H1 (cell line): Measurements from ENCODE around the gene GDPGP1. TPM values are rescaled to one million over a fixed set of nuclear protein-coding genes. Genes with fewer than 3 reads are reported as not detected.

ENCODE experiments used
- CTCF ChIA-PET: fragments of 300-600 bp; sonication (Branson Sonifier 250); formaldehyde crosslinking; loops from one replicate; lab custom pipeline; 2021; ENCODE audit not compliant: partially characterized antibody; lab: Charles Lee
- POLR2A ChIA-PET: fragments of 300-600 bp; sonication (Branson Sonifier 250); formaldehyde crosslinking; loops from one replicate; lab custom pipeline; 2021; ENCODE audit warnings: inconsistent platforms; ENCODE audit not compliant: partially characterized antibody; lab: Charles Lee
- DNase-seq, 2 experiments: peaks; one replicate each; pipeline versions ENCODE4 v3.0.0 to v3.0.0-alpha.2; 2010 to 2022; ENCODE audit warnings: low spot score in 2 of 2, low read depth in 1 of 2, mixed read lengths in 1 of 2
- FAIRE-seq: peaks from 2 replicates; lab custom pipeline; 2011; peaks lifted over from hg19 to GRCh38; lab: Jason Lieb, UNC
- H2AFZ ChIP-seq: 2 replicates; pipeline ENCODE4 v1.8.1; 2012; ENCODE audit warnings: low read length, inconsistent platforms
- H2AK5ac ChIP-seq: 2 replicates; pipeline ENCODE4 v1.6.1; 2013; ENCODE audit warnings: low read depth, low read length
- H2BK120ac ChIP-seq: replicated peaks from 2 replicates; pipeline ENCODE3; 2013; ENCODE audit warnings: low read depth, low read length, inconsistent platforms
- H2BK12ac ChIP-seq: 2 replicates; pipeline ENCODE4 v1.6.1; 2013; ENCODE audit warnings: low read depth, low read length
- H2BK15ac ChIP-seq: 2 replicates; pipeline ENCODE4 v1.6.1; 2013; ENCODE audit warnings: low read length
- H2BK20ac ChIP-seq: 2 replicates; pipeline ENCODE4 v1.6.1; 2013; ENCODE audit warnings: low read length
- H2BK5ac ChIP-seq: 2 replicates; pipeline ENCODE4 v1.6.1; 2013; ENCODE audit warnings: low read depth, low read length
- H3K14ac ChIP-seq: 2 replicates; pipeline ENCODE4 v1.6.1; 2013; ENCODE audit warnings: inconsistent platforms; ENCODE audit not compliant: insufficient read length
- H3K18ac ChIP-seq: 2 replicates; pipeline ENCODE4 v1.6.1; 2013; ENCODE audit warnings: low read length; ENCODE audit errors: extremely low read depth
- H3K23ac ChIP-seq: 2 replicates; pipeline ENCODE4 v1.6.1; 2013; ENCODE audit warnings: inconsistent platforms; ENCODE audit not compliant: insufficient read length
- H3K23me2 ChIP-seq: 2 replicates; pipeline ENCODE4 v1.6.1; 2013; ENCODE audit warnings: low read depth, low read length
- H3K27ac ChIP-seq: 2 replicates; pipeline ENCODE4 v1.6.1; 2011; ENCODE audit warnings: low read depth, low read length, inconsistent platforms
- H3K27me3 ChIP-seq, 4 experiments: replicated peaks in 1 of 4; 1 replicate in 1 of 4; 2 replicates in 3 of 4; pipeline versions ENCODE4 v1.6.1 to v1.8.1; 2011 to 2013; ENCODE audit warnings: low read length in 3 of 4, mild to moderate bottlenecking in 3 of 4, inconsistent platforms in 2 of 4, mixed read lengths in 2 of 4, moderate library complexity in 1 of 4; ENCODE audit not compliant: control insufficient read depth in 3 of 4, insufficient read depth in 3 of 4; ENCODE audit errors: extremely low read depth in 1 of 4
- H3K36me3 ChIP-seq, 4 experiments: 2 replicates each; pipeline versions ENCODE4 v1.6.1 to v1.8.1; 2011 to 2013; ENCODE audit warnings: mild to moderate bottlenecking in 4 of 4, low read length in 3 of 4, moderate library complexity in 2 of 4, control low read depth in 1 of 4, inconsistent platforms in 1 of 4; ENCODE audit not compliant: insufficient read depth in 4 of 4, control insufficient read depth in 2 of 4
- H3K4ac ChIP-seq: replicated peaks from 2 replicates; pipeline ENCODE3; 2013; ENCODE audit warnings: low read length, low read depth, mixed read lengths, inconsistent platforms; ENCODE audit not compliant: insufficient read length
- H3K4me1 ChIP-seq, 4 experiments: replicated peaks in 1 of 4; 1 replicate in 1 of 4; 2 replicates in 3 of 4; pipeline versions ENCODE4 v1.6.1 to v1.8.1; 2011 to 2013; ENCODE audit warnings: low read length in 3 of 4, inconsistent platforms in 2 of 4, mixed read lengths in 1 of 4; ENCODE audit not compliant: insufficient read depth in 4 of 4, control insufficient read depth in 3 of 4
- H3K4me2 ChIP-seq, 2 experiments: 2 replicates each; pipeline versions ENCODE4 v1.6.1 to v1.8.1; 2011 to 2013; ENCODE audit warnings: low read depth in 2 of 2, low read length in 2 of 2, control low read depth in 1 of 2, inconsistent platforms in 1 of 2, mild to moderate bottlenecking in 1 of 2; ENCODE audit not compliant: insufficient read depth in 1 of 2
- H3K4me3 ChIP-seq, 4 experiments: fragments of 200-600, 300-600 bp in 1 of 4; sonication (generic), shearing (Covaris generic), sonication (Bioruptor Twin) in 1 of 4; 2 replicates each; pipeline versions ENCODE4 v1.5.1 to v1.8.1; 2011 to 2016; ENCODE audit warnings: low read length in 4 of 4, low read depth in 3 of 4, control low read depth in 2 of 4, inconsistent platforms in 2 of 4, mild to moderate bottlenecking in 2 of 4, mixed read lengths in 1 of 4, moderate library complexity in 1 of 4; ENCODE audit not compliant: insufficient read depth in 2 of 4; ENCODE audit errors: extremely low read depth in 1 of 4
- H3K56ac ChIP-seq: replicated peaks from 2 replicates; pipeline ENCODE3; 2013; ENCODE audit warnings: low read depth, mild to moderate bottlenecking, mixed read lengths, low read length, inconsistent platforms; ENCODE audit not compliant: insufficient read length
- H3K79me1 ChIP-seq: 2 replicates; pipeline ENCODE4 v1.6.1; 2013; ENCODE audit warnings: low read depth, low read length, control low read depth
- H3K79me2 ChIP-seq, 2 experiments: 2 replicates each; pipeline versions ENCODE4 v1.6.1 to v1.8.1; 2012 to 2013; ENCODE audit warnings: low read length in 2 of 2, mild to moderate bottlenecking in 2 of 2, inconsistent platforms in 1 of 2; ENCODE audit not compliant: insufficient read depth in 2 of 2, control insufficient read depth in 1 of 2
- H3K9ac ChIP-seq, 4 experiments: replicated peaks in 1 of 4; 1 replicate in 1 of 4; 2 replicates in 3 of 4; pipeline versions ENCODE4 v1.6.1 to v1.8.1; 2011 to 2013; ENCODE audit warnings: low read depth in 3 of 4, low read length in 3 of 4, control low read depth in 2 of 4, mild to moderate bottlenecking in 2 of 4, moderate library complexity in 2 of 4, inconsistent platforms in 1 of 4; ENCODE audit errors: extremely low read depth in 1 of 4
- H3K9me3 ChIP-seq, 2 experiments: 2 replicates each; pipeline versions ENCODE4 v1.6.1 to v1.8.1; 2012 to 2013; ENCODE audit warnings: mild to moderate bottlenecking in 2 of 2, moderate library complexity in 2 of 2, control low read depth in 1 of 2, inconsistent platforms in 1 of 2, low read depth in 1 of 2, low read length in 1 of 2, mixed read lengths in 1 of 2; ENCODE audit not compliant: insufficient read depth in 2 of 2
- H4K20me1 ChIP-seq, 2 experiments: replicated peaks in 1 of 2; 2 replicates each; pipeline versions ENCODE3 to v1.8.1; 2011 to 2013; ENCODE audit warnings: inconsistent platforms in 2 of 2, low read length in 2 of 2, mild to moderate bottlenecking in 1 of 2; ENCODE audit not compliant: insufficient read depth in 2 of 2, control insufficient read depth in 1 of 2
- H4K5ac ChIP-seq: 2 replicates; pipeline ENCODE4 v1.6.1; 2013; ENCODE audit warnings: low read length, low read depth, mixed read lengths, inconsistent platforms; ENCODE audit not compliant: insufficient read length
- H4K8ac ChIP-seq: 2 replicates; pipeline ENCODE4 v1.8.0; 2013; ENCODE audit warnings: mild to moderate bottlenecking, moderate library complexity, low read length, inconsistent platforms; ENCODE audit not compliant: insufficient read depth; ENCODE audit errors: extremely low read depth
- H4K91ac ChIP-seq: replicated peaks from 2 replicates; pipeline ENCODE3; 2013; ENCODE audit warnings: low read length, mixed read lengths, inconsistent platforms; ENCODE audit not compliant: insufficient read length
- ASH2L ChIP-seq: fragments of 200-600, 300-600 bp; sonication (generic); IDR thresholded peaks from one replicate; pipeline ENCODE4 v1.7.1; 2017; ENCODE audit warnings: low read length
- CBX8 ChIP-seq: fragments of 300-800, 300-1000 bp; sonication (generic); IDR thresholded peaks from 2 replicates; pipeline ENCODE4 v1.7.1; 2016; ENCODE audit warnings: low read depth, low read length, borderline replicate concordance
- KDM1A ChIP-seq: fragments of 200-600, 300-600 bp; sonication (generic); IDR thresholded peaks from 2 replicates; pipeline ENCODE4 v1.7.1; 2016; ENCODE audit warnings: mild to moderate bottlenecking, low read length, borderline replicate concordance
- KDM5A ChIP-seq: fragments of 200-600 bp; IDR thresholded peaks from 2 replicates; pipeline ENCODE4 v1.7.1; 2012; ENCODE audit warnings: mild to moderate bottlenecking, low read length, inconsistent platforms, mixed read lengths
- RBBP5 ChIP-seq: IDR thresholded peaks from 2 replicates; pipeline ENCODE4 v1.7.1; 2012; ENCODE audit warnings: low read depth, mild to moderate bottlenecking, inconsistent platforms, low read length, moderate library complexity, borderline replicate concordance
- SAP30 ChIP-seq: fragments of 300-600 bp; sonication (generic); IDR thresholded peaks from 2 replicates; pipeline ENCODE4 v1.7.1; 2012; ENCODE audit warnings: low read length, moderate library complexity, mild to moderate bottlenecking, inconsistent platforms; ENCODE audit not compliant: insufficient read depth, insufficient replicate concordance
- SP1 ChIP-seq: IDR thresholded peaks from 2 replicates; pipeline ENCODE4 v1.6.1; 2011; ENCODE audit warnings: low read depth, low read length
- TAF1 ChIP-seq: IDR thresholded peaks from 2 replicates; pipeline ENCODE4 v1.6.1; 2011; ENCODE audit warnings: mild to moderate bottlenecking, low read depth, low read length
- WGBS, 2 experiments: shearing (Covaris generic) in 1 of 2; methylation state at CpG; one replicate each; pipeline versions ENCODE4 v1.1.6 to v1.1.7; 2013 to 2015; ENCODE audit warnings: low lambda C conversion rate in 2 of 2, mixed read lengths in 2 of 2, inconsistent platforms in 1 of 2, low coverage in 1 of 2, missing lambda C conversion rate in 1 of 2; ENCODE audit not compliant: insufficient replicate concordance in 2 of 2, insufficient coverage in 1 of 2, insufficient read length in 1 of 2; ENCODE audit errors: extremely low coverage in 1 of 2, missing lambda C conversion rate in 1 of 2; 5-methylcytosine and 5-hydroxymethylcytosine counted together
- polyA plus RNA-seq, 7 experiments: library from polyadenylated mRNA; depleted of rRNA in 3 of 7; stranded (reverse) in 5 of 7; unstranded in 2 of 7; fragments of >200 nt in 5 of 7; fragments of 200-250 nt in 2 of 7; gene quantifications; 1 replicate in 5 of 7; 2 replicates in 1 of 7; 4 replicates in 1 of 7; pipeline versions ENCODE4 v1.2.1 to v1.2.3, GENCODE V29; 2011 to 2013; ENCODE audit warnings: missing spikeins in 2 of 7, mixed read lengths in 2 of 7
- total RNA-seq: library from RNA; stranded (reverse); fragmentation: NEBNext Ultra II Directional; extraction: Animal tissue kit (Norgen Biotek cat#: 25700); gene quantifications from 2 replicates; pipeline ENCODE4 v1.2.1, GENCODE V29; 2021
- TF ChIP-seq, protein P1 (sequence below): IDR thresholded peaks from 2 replicates; pipeline ENCODE4 v1.6.1; 2012; ENCODE audit warnings: inconsistent platforms

The GDPGP1 gene
- total and polyA plus RNA-seq, 2 of the 8 experiments (the other 6 are each of a cell fraction or from before 2014, with no cell fraction given): 1.8 to 5.6 TPM

GRCh38 chr15:90249203-90249863, 15.3 kb downstream of the GDPGP1 start, which contains the start of gene TTLL13:
Gene TTLL13 (plus strand): TSS chr15:90249556. CDS start chr15:90250631, 1,075 bp downstream.
- FAIRE-seq: no peak
- Histone ChIP-seq H3K18ac (no peak within 1 kb of the TSS; the same call in 1 of the 2 replicates), H3K9me3 (peaks cover 0 to 2% of the 10 kb centered on the region in 2 experiments; a peak in 1 of 4 replicates), H3K4me3 (peak within 1 kb of the TSS; percentile 64 to 75 (median 66)), H3K23ac (no peak within 1 kb of the TSS), H2AFZ (peak within 1 kb of the TSS; percentile 90; the same call in 1 of the 2 replicates), H3K56ac (no peak within 1 kb of the TSS), H4K91ac (peak within 1 kb of the TSS; percentile 10), H3K79me1 (no peaks in the 10 kb centered on the region), H2BK20ac (no peak within 1 kb of the TSS; the same call in 1 of the 2 replicates), H4K8ac (peak within 1 kb of the TSS; percentile 62), H2AK5ac (no peak within 1 kb of the TSS), H4K5ac (no peak within 1 kb of the TSS), H3K4me2 (peak within 1 kb of the TSS; percentile 88 to 96), H3K23me2 (peaks cover 2% of the 10 kb centered on the region; the same call in 1 of the 2 replicates), H2BK15ac (0 out of 2 replicates have a peak within 1 kb of the TSS, but pooled peaks have one; percentile 95), H2BK5ac (no peak within 1 kb of the TSS; the same call in 1 of the 2 replicates), H3K27ac (no peak within 1 kb of the TSS), H3K36me3 (no peaks in the 10 kb centered on the region), H3K4ac (no peak within 1 kb of the TSS), H2BK120ac (no peak within 1 kb of the TSS), H3K9ac (peak within 1 kb of the TSS in 1 of 4 experiments; percentile 35; a peak in 1 of 7 replicates), H3K27me3 (peaks cover 0 to 3% (median 1%) of the 10 kb centered on the region in 4 experiments; a peak in 1 of 7 replicates), H4K20me1 (no peaks in the 10 kb centered on the region), H3K14ac (no peak within 1 kb of the TSS), H2BK12ac (peak within 1 kb of the TSS; percentile 68; the same call in 1 of the 2 replicates), H3K79me2 (no peaks in the 10 kb centered on the region), H3K4me1 (peaks cover 0 to 4% (median 0%) of the 10 kb centered on the region in 4 experiments; a peak in 2 of 7 replicates)
- ChIA-PET POLR2A (interaction anchor here (1.0 to 1.9 kb wide), 7 partner anchors 9 to 23 kb away, joined by 3 to 9 read pairs (median 4); partner anchors contain the start of genes CIB1, GDPGP1 and NGRN), CTCF (interaction anchor here (0.6 to 2.1 kb wide), 19 partner anchors 9 to 326 kb away, joined by 3 to 17 read pairs (median 4); partner anchors contain the start of genes CIB1, GDPGP1 and ZNF774)
- DNase-seq: peak; percentile 67 to 100
- WGBS, 2 experiments: 2% methylated on average over 35 of the region's 44 CpGs; no CpG with 5 or more reads in 1 of the 2 experiments
- TF ChIP-seq, protein P1, sequence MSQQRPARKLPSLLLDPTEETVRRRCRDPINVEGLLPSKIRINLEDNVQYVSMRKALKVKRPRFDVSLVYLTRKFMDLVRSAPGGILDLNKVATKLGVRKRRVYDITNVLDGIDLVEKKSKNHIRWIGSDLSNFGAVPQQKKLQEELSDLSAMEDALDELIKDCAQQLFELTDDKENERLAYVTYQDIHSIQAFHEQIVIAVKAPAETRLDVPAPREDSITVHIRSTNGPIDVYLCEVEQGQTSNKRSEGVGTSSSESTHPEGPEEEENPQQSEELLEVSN: peak; percentile 68
- TF ChIP-seq TAF1 (peak; percentile 28; the same call in 1 of the 2 replicates), CBX8 (no peak), RBBP5 (0 out of 2 replicates have a peak, but pooled peaks have one; percentile 53), KDM5A (no peak), SAP30 (peak; percentile 28), ASH2L (peak; percentile 64), KDM1A (0 out of 2 replicates have a peak, but pooled peaks have one; percentile 82), SP1 (peak; percentile 55; the same call in 1 of the 2 replicates)
